DOHH2 (cell line): ENCODE results near the gene ATP1A3.
"Not testable (repeated sequence)": the region's sequence is repeated elsewhere in the genome, so short reads cannot be mapped to it uniquely, and the experiment has no call there.

Experiments
- H3F3A ChIP-seq: fragments of 200-600 bp; sonication (generic), shearing (Covaris generic); 2 replicates; pipeline ENCODE4 v1.6.0; 2016; ENCODE audit warnings: antibody characterized with exemption, mild to moderate bottlenecking; ENCODE audit not compliant: control insufficient read depth, insufficient read depth
- H3K27ac ChIP-seq: fragments of 200-600 bp; sonication (generic); 2 replicates; pipeline ENCODE4 v1.5.1; 2014; ENCODE audit warnings: low read depth, mild to moderate bottlenecking, low read length, moderate library complexity
- H3K27me3 ChIP-seq: fragments of 200-600 bp; sonication (generic); 2 replicates; pipeline ENCODE4 v1.6.1; 2014; ENCODE audit warnings: mild to moderate bottlenecking, low read length, mixed read lengths; ENCODE audit not compliant: control insufficient read depth
- H3K36me3 ChIP-seq: fragments of 200-600 bp; sonication (generic); 2 replicates; pipeline ENCODE4 v1.6.1; 2014; ENCODE audit warnings: mild to moderate bottlenecking, low read length, moderate library complexity, mixed read lengths; ENCODE audit not compliant: control insufficient read depth
- H3K4me1 ChIP-seq: fragments of 200-600 bp; sonication (generic); 2 replicates; pipeline ENCODE4 v1.6.1; 2014; ENCODE audit warnings: mild to moderate bottlenecking, low read length, mixed read lengths; ENCODE audit not compliant: control insufficient read depth
- H3K4me2 ChIP-seq: fragments of 200-600 bp; sonication (generic); 2 replicates; pipeline ENCODE4 v1.6.0; 2014; ENCODE audit warnings: mild to moderate bottlenecking, low read length, moderate library complexity
- H3K4me3 ChIP-seq: fragments of 200-600 bp; sonication (generic); 2 replicates; pipeline ENCODE4 v1.5.1; 2014; ENCODE audit warnings: mild to moderate bottlenecking, low read length, mixed read lengths
- H3K79me2 ChIP-seq: fragments of 200-600 bp; sonication (generic); 2 replicates; pipeline ENCODE4 v1.6.1; 2014; ENCODE audit warnings: mild to moderate bottlenecking, low read length, mixed read lengths; ENCODE audit not compliant: control insufficient read depth
- H3K9me2 ChIP-seq: fragments of 200-600 bp; sonication (generic); replicated peaks from 2 replicates; pipeline ENCODE4 v1.6.1; 2014; ENCODE audit warnings: mild to moderate bottlenecking, low read length, mixed read lengths; ENCODE audit not compliant: control insufficient read depth
- H3K9me3 ChIP-seq: fragments of 200-600 bp; sonication (generic); 2 replicates; pipeline ENCODE4 v1.6.1; 2014; ENCODE audit warnings: antibody characterized with exemption, low read length, mixed read lengths; ENCODE audit not compliant: control insufficient read depth, insufficient read depth
- H4K20me1 ChIP-seq: fragments of 200-600 bp; sonication (generic); 2 replicates; pipeline ENCODE4 v1.6.0; 2014; ENCODE audit warnings: low read depth, mild to moderate bottlenecking, antibody characterized with exemption, low read length, moderate library complexity; ENCODE audit not compliant: control insufficient read depth, insufficient read depth
- EZH2phosphoT487 ChIP-seq: fragments of 200-600 bp; sonication (generic); IDR thresholded peaks from 2 replicates; pipeline ENCODE4 v1.6.1; 2017; ENCODE audit warnings: borderline replicate concordance, mild to moderate bottlenecking, antibody characterized with exemption, low read length, moderate library complexity, mixed read lengths
- TF ChIP-seq, protein P1 (sequence below): fragments of 200-600 bp; sonication (generic); IDR thresholded peaks from one replicate; pipeline ENCODE4 v1.5.1; 2014; ENCODE audit warnings: antibody characterized with exemption, mild to moderate bottlenecking, low read depth, low read length; ENCODE audit not compliant: poor library complexity, severe bottlenecking

Gene ATP1A3

DNA sequence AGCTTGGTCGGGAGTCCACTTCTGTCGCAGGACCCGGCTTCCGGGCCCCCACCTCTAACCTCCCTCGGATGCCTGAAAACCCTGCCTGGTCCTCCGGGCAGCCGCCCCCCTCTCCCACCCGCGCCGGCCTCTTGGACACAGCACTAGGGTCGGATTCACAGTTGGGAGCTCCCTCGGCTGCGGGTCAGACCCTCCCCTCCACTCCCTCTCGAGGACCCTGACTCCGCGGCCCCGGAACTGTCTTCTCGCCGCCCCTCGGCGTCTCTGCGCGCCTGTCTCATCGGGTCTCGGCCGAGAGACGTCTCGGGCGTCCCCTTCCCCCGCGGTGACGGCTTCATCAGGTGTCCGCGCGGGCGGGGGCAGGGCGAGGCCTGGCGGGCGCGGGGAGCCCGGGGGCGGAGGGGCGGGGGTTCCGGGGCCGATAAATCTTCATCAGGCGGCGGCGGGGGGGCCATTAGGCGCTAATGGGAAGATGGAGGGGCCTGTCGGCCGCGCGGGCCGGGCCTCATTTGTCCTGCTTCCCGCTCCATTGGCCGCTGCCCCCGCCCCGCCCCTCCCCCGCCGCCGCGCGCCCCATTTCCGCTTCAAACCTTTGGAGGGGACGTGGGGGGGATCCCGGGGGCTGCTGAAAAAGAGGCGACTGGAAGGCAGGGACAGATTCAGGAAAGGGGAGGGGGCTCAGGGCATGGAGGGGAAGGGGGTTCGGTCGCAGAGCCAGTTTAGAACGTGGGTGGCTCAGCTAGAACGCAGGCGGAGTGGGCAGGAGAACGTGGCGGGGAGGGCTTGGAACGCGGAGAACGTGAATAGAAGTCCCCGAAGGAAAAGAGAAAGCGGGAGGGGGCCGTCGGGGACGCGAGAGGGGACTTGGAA lies 53.9 kb downstream of the ATP1A3 start:
- no peaks in the 10 kb centered on the region for H3K27me3 ChIP-seq
- peaks cover 57% of the 10 kb centered on the region for H3F3A ChIP-seq
- H3K36me3 ChIP-seq: peaks cover 14% of the 10 kb centered on the region
- H3K4me3 ChIP-seq: peak overlapping the region; percentile 97
- peaks cover 81% of the 10 kb centered on the region for H3K4me1 ChIP-seq
- H3K79me2 ChIP-seq: peaks cover 9% of the 10 kb centered on the region
- no peaks in the 10 kb centered on the region for H4K20me1 ChIP-seq
- TF ChIP-seq, protein P1, sequence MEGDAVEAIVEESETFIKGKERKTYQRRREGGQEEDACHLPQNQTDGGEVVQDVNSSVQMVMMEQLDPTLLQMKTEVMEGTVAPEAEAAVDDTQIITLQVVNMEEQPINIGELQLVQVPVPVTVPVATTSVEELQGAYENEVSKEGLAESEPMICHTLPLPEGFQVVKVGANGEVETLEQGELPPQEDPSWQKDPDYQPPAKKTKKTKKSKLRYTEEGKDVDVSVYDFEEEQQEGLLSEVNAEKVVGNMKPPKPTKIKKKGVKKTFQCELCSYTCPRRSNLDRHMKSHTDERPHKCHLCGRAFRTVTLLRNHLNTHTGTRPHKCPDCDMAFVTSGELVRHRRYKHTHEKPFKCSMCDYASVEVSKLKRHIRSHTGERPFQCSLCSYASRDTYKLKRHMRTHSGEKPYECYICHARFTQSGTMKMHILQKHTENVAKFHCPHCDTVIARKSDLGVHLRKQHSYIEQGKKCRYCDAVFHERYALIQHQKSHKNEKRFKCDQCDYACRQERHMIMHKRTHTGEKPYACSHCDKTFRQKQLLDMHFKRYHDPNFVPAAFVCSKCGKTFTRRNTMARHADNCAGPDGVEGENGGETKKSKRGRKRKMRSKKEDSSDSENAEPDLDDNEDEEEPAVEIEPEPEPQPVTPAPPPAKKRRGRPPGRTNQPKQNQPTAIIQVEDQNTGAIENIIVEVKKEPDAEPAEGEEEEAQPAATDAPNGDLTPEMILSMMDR: no peak
- no peak for TF ChIP-seq EZH2phosphoT487
- H3K9me3 ChIP-seq: no peaks in the 10 kb centered on the region
- peak overlapping the region; percentile 96 for H3K4me2 ChIP-seq
- H3K9me2 ChIP-seq: no peaks in the 10 kb centered on the region
- peak overlapping the region; percentile 96 for H3K27ac ChIP-seq

DNA sequence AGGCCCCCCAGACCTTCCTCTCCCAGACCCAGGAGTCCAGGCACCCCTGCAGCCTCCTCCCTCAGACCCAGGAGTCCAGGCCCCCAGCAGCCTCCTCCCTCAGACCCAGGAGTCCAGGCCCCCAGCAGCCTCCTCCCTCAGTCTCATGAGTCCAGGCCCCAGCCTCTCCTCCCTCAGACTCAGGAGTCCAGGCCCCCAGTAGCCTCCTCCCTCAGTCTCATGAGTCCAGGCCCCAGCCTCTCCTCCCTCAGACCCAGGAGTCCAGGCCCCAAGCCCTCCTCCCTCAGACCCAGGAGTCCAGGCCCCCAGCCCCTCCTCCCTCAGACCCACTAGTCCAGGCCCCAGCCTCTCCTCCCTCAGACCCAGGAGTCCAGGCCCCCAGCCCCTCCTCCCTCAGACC lies 54.8 kb downstream of the ATP1A3 start:
- peaks cover 81% of the 10 kb centered on the region for H3K4me1 ChIP-seq
- H3K27ac ChIP-seq: peak overlapping the region; percentile 96
- peaks cover 52% of the 10 kb centered on the region for H3F3A ChIP-seq
- H3K36me3 ChIP-seq, H4K20me1 ChIP-seq, H3K79me2 ChIP-seq, H3K9me3 ChIP-seq, H3K9me2 ChIP-seq, H3K27me3 ChIP-seq: not testable (repeated sequence)
- H3K4me3 ChIP-seq: peak overlapping the region; percentile 97
- H3K4me2 ChIP-seq: peak overlapping the region; percentile 96

GRCh38 chr19:41937525-41938468 lies 56.2 kb downstream of the ATP1A3 start:
- Histone ChIP-seq H3K27ac (peak overlapping the region; percentile 96), H4K20me1 (no peaks in the 10 kb centered on the region), H3K9me2 (no peaks in the 10 kb centered on the region), H3K4me3 (peak overlapping the region; percentile 49), H3K4me1 (peaks cover 81% of the 10 kb centered on the region), H3K79me2 (peaks cover 9% of the 10 kb centered on the region), H3K27me3 (no peaks in the 10 kb centered on the region), H3K36me3 (peaks cover 6% of the 10 kb centered on the region), H3K4me2 (peak overlapping the region; percentile 96), H3K9me3 (no peaks in the 10 kb centered on the region), H3F3A (peaks cover 57% of the 10 kb centered on the region)
- TF ChIP-seq, protein P1: no peak
- no peak for TF ChIP-seq EZH2phosphoT487
